Muscle layer of colon (tissue), 2 donors: ENCODE results near the gene CTDSPL2.
A peak's percentile ranks its signal among the peaks of the same experiment; 100 is the strongest.

Experiments used
- H3K27ac ChIP-seq: one replicate; pipeline ENCODE4 v1.7.0; 2013; ENCODE audit warnings: low read depth, mild to moderate bottlenecking, low read length, moderate library complexity
- H3K27me3 ChIP-seq, 2 donors: one replicate each; pipeline ENCODE4 v1.7.0; 2013; ENCODE audit warnings: low read length in 2 of 2, mild to moderate bottlenecking in 2 of 2; ENCODE audit not compliant: insufficient read depth in 2 of 2, control insufficient read depth in 1 of 2
- H3K36me3 ChIP-seq: one replicate; pipeline ENCODE4 v1.7.0; 2013; ENCODE audit warnings: mild to moderate bottlenecking, low read length; ENCODE audit not compliant: insufficient read depth
- H3K4me1 ChIP-seq: one replicate; pipeline ENCODE4 v1.7.0; 2013; ENCODE audit warnings: mild to moderate bottlenecking, low read length; ENCODE audit not compliant: insufficient read depth
- H3K4me3 ChIP-seq, 2 donors: one replicate each; pipeline ENCODE4 v1.7.0; 2013; ENCODE audit warnings: low read length in 2 of 2, low read depth in 1 of 2, mild to moderate bottlenecking in 1 of 2, moderate library complexity in 1 of 2
- H3K9ac ChIP-seq: one replicate; pipeline ENCODE4 v1.7.0; 2013; ENCODE audit warnings: low read length
- H3K9me3 ChIP-seq: one replicate; pipeline ENCODE4 v1.7.0; 2013; ENCODE audit warnings: mild to moderate bottlenecking, low read length
- donor health status: abdominal sarcoma.
- donor health status: Adenocarcinoma of cecum.

The CTDSPL2 gene

DNA sequence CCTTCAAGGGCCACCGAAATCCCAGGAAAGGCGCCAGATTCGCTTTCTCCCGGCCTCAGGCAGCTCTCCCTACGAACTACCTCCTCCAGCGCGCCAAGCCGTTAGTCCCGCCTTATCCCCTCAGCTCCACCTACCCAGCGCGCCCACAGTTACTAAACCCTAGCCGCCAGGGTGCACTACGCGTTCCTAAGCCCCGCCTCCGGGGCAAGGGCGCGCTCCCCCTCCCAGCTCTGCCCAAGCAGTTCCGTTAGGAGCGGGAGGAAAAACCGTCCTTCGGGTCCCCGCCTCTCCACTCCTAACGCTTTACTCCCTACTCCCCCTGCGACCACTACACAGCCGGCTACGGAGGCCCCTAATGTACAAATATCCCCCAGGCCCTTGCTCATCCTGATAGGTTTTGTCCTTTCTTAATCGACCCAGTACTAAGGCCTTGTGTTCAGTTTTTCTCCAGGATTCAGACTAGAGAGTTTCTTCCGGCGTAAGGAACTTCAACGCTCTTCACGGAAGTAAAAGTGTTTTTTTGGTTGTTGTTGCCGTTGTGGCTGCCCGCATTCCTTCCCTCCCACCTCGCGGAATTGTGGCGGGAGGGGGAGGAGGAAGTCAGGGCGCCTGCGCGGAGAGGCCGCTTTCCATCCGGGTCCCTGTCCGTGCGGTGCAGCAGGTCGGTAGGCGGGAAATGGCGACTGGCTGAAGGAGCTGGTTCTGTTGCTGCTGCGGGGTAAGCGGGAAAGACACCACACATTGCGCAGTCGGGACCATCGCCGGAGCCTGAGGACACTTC is at the start of gene CTDSPL2:
TSS of gene CTDSPL2 (plus strand) at position 655 of the 781 bp plus-strand sequence. CDS start 31,386 bp downstream, outside the sequence.
- Histone ChIP-seq H3K4me1 (peaks cover 23% of the 10 kb centered on the region), H3K36me3 (no peaks in the 10 kb centered on the region), H3K4me3 (peak within 1 kb of the TSS; percentile 75 to 86), H3K9ac (peak within 1 kb of the TSS; percentile 97), H3K27me3 (no peaks in the 10 kb centered on the region), H3K9me3 (no peaks in the 10 kb centered on the region), H3K27ac (peak within 1 kb of the TSS; percentile 94)

DNA sequence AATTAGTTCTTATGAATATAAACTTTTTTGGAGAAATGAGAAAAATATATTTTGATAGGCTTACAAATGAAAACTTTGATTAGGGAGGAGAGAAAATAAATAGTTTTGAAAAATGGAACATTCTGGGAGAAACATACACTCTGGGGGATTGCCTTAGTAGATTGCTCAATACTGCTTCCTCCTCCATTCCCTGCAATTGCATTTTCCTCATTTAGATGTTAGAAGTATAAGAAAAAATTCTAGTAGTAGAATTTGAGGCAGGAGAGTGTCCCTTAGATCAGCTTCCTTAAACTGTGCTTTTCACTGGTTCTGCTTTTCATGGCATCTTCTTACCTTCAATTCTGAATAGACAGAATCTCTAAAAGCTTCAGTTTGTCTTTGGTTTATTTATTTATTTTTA is 46.2 kb upstream of the CTDSPL2 start:
- Histone ChIP-seq H3K9me3 (no peaks in the 10 kb centered on the region), H3K4me1 (no peaks in the 10 kb centered on the region), H3K27ac (no peak overlapping the region), H3K36me3 (no peaks in the 10 kb centered on the region), H3K4me3 (no peak overlapping the region), H3K27me3 (no peaks in the 10 kb centered on the region), H3K9ac (no peak overlapping the region)

DNA sequence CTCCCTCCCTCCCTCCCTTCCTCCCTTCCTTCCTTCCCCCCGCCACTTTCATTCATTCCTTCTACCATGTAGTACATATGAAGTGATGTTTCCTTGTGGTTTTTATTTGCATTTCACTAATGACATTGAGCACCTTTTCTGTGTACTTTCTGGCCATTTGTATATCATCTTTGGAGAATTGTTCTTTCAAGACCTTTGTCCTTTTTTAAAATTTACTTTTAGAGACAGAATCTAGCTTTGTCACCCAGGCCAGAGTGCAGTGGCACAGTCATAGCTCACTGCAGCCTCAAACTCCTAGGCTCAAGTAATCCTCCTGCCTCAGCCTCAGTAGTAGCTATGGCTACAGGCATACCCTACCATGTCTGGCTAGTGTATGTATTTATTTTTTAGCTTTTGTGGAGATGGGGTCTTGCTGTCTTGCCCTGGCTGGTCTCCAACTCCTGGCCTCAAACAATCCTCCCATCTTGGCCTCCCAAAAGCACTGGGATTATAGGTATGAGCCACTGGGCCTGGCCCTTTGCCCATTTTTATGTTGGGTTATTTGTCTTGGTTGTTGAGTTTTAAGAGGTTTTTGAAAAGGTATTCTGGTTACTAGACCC is 42.0 kb upstream of the CTDSPL2 start:
- Histone ChIP-seq H3K9ac (no peak overlapping the region), H3K9me3 (no peaks in the 10 kb centered on the region), H3K4me3 (no peak overlapping the region), H3K27me3 (no peaks in the 10 kb centered on the region), H3K4me1 (no peaks in the 10 kb centered on the region), H3K36me3 (no peaks in the 10 kb centered on the region), H3K27ac (no peak overlapping the region)

DNA sequence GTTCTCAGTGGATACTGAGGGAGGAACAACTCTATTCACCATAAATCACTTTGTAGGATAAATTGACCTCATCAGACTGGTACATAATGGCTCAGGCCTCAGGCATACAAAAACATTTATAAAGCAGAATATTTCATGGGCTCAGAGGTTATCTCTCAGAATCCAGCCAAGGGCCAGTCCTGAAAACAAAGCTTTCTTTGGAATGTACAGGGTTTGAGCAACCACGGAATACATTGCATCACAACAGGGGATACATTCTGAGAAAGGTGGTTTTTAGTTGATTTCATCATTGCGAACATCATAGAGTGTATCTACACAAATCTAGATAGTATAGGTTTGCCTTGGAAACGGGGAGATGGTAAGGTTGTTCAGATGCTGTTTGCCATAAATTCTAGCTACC is 33.4 kb upstream of the CTDSPL2 start:
- Histone ChIP-seq H3K9ac (no peak overlapping the region), H3K36me3 (no peaks in the 10 kb centered on the region), H3K27ac (no peak overlapping the region), H3K4me1 (no peaks in the 10 kb centered on the region), H3K9me3 (no peaks in the 10 kb centered on the region), H3K27me3 (no peaks in the 10 kb centered on the region), H3K4me3 (no peak overlapping the region)

DNA sequence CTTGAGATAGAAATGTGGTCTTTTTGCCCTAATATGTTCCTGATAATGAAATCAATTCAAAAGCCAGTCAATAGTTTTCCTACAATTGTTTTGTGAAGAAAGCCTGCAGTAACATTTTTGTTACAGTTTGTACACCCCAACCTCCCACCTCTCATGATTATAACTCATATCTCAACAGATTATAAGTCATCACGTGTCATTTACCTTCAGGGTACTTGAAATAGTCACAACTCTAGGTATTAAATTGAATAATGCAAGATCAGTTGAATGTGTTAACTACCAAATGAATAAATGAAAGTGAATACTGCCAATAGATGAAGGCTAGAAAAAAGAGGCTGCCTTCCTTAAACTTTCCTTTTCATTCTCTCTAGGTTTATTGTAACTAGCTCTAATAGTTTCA is 32.9 kb upstream of the CTDSPL2 start:
- Histone ChIP-seq H3K9me3 (no peaks in the 10 kb centered on the region), H3K36me3 (no peaks in the 10 kb centered on the region)

DNA sequence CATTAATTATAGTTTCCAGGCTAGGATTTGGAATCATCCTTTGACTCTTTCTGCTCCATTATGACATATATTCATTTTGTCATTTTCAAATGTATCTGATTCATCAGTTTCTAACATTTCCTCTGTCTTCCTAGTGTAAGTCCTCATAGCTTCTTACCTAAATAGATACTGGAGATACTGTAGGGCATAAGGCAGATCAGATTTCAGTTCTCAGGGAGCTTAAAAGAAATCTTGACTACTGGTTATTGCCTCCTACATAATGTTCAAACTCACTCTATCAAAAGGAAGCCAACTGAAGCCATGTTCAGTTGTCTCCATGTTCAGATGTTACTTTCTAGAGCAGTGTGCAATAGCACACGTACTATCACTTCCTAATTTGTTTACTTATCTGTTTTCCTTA is 29.6 kb upstream of the CTDSPL2 start:
- no peak overlapping the region for H3K4me3 ChIP-seq
- H3K4me1 ChIP-seq, result no peaks in the 10 kb centered on the region
- peaks cover 4% of the 10 kb centered on the region for H3K36me3 ChIP-seq
- H3K9me3 ChIP-seq, result no peaks in the 10 kb centered on the region
- H3K9ac ChIP-seq, result no peak overlapping the region
- H3K27me3 ChIP-seq, result no peaks in the 10 kb centered on the region
- H3K27ac ChIP-seq, result no peak overlapping the region

More for the DNA sequence above, 32.9 kb upstream of the CTDSPL2 start:
- Histone ChIP-seq H3K9ac (no peak overlapping the region), H3K27me3 (no peaks in the 10 kb centered on the region), H3K27ac (no peak overlapping the region), H3K4me1 (no peaks in the 10 kb centered on the region), H3K4me3 (no peak overlapping the region)

DNA sequence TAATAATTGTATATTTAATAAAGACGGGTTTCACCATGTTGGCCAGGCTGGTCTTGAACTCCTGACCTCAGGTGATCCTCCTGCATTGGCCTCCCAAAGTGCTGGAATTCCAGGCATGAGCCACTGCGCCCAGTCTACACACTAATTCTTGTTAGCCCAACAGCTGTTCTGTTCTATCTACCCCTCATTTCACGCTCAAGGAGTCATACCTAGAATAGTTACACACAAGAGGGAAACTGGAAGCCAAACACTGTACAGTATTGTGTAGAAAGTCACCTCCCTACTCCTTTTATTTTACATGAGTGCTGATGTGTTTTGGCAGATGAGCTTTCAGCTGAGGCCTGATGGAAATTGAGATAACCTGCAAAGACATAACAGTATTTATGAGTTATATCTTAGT is 13.4 kb upstream of the CTDSPL2 start:
- Histone ChIP-seq H3K27ac (no peak overlapping the region), H3K4me3 (no peak overlapping the region), H3K4me1 (no peaks in the 10 kb centered on the region), H3K9me3 (no peaks in the 10 kb centered on the region), H3K9ac (no peak overlapping the region), H3K27me3 (no peaks in the 10 kb centered on the region), H3K36me3 (no peaks in the 10 kb centered on the region)

DNA sequence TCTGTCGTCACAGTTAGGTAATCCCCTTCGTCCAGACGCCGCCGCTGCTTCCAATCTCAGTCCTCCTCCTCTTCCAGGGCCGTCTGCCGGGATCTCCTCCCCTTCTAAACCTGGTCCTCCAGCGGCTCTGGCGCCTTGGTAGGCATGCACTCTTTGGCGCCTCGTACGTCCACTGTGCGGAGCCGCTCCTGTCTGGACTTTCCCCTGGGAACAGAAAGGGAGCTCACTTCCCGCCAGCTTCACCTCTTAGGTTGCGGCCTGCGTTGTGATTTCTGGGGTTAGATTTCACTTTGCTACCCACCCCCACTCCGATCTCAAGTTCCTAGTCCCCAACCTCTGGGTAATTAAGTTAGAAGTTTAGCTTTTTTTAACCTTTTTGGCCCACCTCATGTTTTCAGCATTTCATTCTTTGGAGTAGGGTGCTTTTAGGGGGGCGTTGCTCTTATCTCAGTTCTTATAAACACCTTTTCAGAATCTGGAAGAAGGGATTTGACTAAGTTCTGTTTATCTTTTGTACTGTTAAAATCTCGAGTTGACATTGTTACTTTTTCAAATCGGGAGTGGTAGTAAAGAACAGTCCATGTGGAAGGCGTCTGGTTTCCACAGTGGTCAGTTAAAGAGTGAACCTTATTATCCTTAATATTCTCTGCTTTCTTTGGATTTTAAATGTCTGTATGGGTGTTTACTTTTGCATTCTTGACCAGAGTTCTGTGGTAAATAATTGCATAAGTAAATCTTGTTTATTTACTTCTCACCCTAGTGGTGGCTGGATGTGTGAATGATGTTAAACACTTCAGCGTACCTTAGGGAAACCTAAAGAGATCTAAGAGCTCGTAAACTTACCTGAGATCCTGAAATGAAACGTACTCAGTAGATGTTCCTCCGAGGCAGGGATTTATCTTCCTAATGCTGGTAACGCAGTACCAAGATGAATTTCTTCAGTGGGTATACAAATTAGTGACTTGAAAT is 611 bp downstream of the CTDSPL2 start:
- Histone ChIP-seq H3K27ac (peak overlapping the region; percentile 94), H3K9ac (peak overlapping the region; percentile 94), H3K4me3 (peak overlapping the region; percentile 75 to 86), H3K4me1 (peaks cover 23% of the 10 kb centered on the region), H3K9me3 (no peaks in the 10 kb centered on the region), H3K36me3 (no peaks in the 10 kb centered on the region), H3K27me3 (no peaks in the 10 kb centered on the region)

DNA sequence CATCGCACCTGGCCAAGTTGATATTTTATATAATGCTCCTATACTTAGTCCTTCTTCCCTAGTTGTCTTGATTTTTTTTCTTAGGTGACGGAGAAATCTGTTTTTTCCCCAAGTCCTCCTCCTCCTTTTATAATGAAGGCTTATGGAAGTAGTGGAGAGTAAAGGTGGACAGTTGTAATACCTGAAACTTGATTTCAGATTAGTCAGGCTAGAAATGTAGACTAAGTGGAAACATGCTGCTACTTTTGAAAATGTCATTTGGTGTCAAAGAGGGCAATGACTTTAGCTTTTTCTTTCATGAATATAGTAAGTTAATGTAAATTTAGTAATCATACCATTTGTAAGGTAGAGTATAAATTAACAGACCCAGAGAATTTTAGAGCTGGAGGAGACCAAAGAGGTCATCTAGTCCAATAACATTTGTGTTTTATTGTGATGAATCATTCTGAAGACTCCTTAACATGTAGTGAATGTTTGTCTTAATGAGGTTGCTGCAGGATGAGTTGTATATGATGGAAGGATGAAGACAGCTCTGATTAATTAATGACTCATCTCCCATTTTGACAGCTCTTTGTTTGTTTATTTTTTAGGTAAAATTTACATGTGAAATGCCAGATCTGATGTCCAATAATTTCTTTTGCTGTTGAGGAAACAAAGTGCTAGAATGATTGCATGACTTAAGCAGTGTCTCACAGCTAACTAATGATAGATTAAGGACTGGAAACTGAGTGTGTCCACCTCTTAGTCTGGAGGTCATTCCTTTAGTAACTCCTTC is 8.7 kb downstream of the CTDSPL2 start:
- Histone ChIP-seq H3K4me3 (no peak overlapping the region), H3K9ac (no peak overlapping the region), H3K4me1 (peaks cover 8% of the 10 kb centered on the region), H3K27me3 (no peaks in the 10 kb centered on the region), H3K9me3 (no peaks in the 10 kb centered on the region), H3K27ac (no peak overlapping the region), H3K36me3 (no peaks in the 10 kb centered on the region)

DNA sequence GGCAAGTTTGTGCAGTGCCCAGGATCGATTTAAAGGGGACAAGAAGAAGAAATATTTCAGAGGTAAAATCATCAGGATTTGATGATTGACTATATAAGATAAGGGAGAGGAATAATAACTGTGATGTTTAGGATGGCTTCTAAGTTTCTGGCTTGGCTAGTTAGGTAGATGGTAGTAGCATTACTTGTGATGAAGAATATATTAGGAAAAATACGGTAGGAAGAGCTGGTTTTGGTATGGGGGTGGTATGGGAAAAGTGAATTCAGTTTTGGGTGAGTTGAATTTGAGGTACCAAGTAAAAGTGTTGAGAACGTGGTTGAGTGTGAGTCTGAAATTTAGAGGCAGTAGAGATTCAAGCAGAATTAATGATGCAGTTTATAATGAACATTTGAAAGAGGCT is 11.0 kb downstream of the CTDSPL2 start:
- Histone ChIP-seq H3K36me3 (no peaks in the 10 kb centered on the region), H3K9ac (no peak overlapping the region), H3K4me1 (peaks cover 8% of the 10 kb centered on the region), H3K27ac (no peak overlapping the region), H3K4me3 (no peak overlapping the region), H3K27me3 (no peaks in the 10 kb centered on the region), H3K9me3 (no peaks in the 10 kb centered on the region)

DNA sequence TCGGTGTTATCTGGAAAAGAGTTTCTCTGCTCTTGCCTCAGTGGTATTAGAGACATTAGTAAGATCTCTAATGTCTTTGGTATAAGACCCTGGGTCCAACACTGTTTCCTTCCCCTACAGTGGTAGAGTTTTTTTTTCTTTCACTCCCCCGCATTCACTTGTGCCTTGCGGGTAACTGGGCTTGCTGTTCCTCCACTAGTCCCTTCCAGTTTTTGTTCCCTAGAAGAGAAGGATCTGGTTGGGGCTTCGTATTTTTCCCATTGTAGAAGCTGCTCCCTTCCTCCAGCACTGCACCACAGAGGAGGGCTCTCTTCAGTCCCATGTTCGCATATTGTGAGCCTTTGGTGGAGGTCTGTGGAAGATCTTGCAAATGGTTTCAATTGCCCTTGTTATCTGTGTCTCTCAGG is 13.7 kb downstream of the CTDSPL2 start:
- no peaks in the 10 kb centered on the region for H3K36me3 ChIP-seq
- H3K27ac ChIP-seq, result no peak overlapping the region
- H3K27me3 ChIP-seq, result no peaks in the 10 kb centered on the region
- H3K4me3 ChIP-seq, result no peak overlapping the region
- H3K9me3 ChIP-seq, result no peaks in the 10 kb centered on the region
- no peak overlapping the region for H3K9ac ChIP-seq
- peaks cover 7% of the 10 kb centered on the region for H3K4me1 ChIP-seq
